HG03025 (cell line): ENCODE results near the gene SSRP1.
"Not testable (repeated sequence)": the region's sequence is repeated elsewhere in the genome, so short reads cannot be mapped to it uniquely, and the experiment has no call there.

Experiments used
- ATAC-seq: cut with Tn5 transposase; IDR thresholded peaks from one replicate; pipeline ENCODE4 v1.9.1; 2021; ENCODE audit warnings: mild to moderate bottlenecking, moderate library complexity; ENCODE audit not compliant: unreplicated experiment, low FRiP score

Gene SSRP1

GRCh38 chr11:57303990-57304579 lies 31.6 kb downstream of the SSRP1 start:
- ATAC-seq: no peak

- ATAC-seq: no peak
Observed at GRCh38 chr11:57303280-57303989, 32.3 kb downstream of the SSRP1 start.

- ATAC-seq: no peak
Observed at GRCh38 chr11:57302489-57302888, 33.2 kb downstream of the SSRP1 start.

GRCh38 chr11:57301711-57302423 lies 33.8 kb downstream of the SSRP1 start:
- ATAC-seq: no peak

GRCh38 chr11:57300785-57301184 lies 34.9 kb downstream of the SSRP1 start:
- no peak for ATAC-seq

- no peak for ATAC-seq
Observed at GRCh38 chr11:57299150-57299737, 36.4 kb downstream of the SSRP1 start.

GRCh38 chr11:57297221-57297620 lies 38.5 kb downstream of the SSRP1 start:
- ATAC-seq: no peak

GRCh38 chr11:57296205-57296604 lies 39.5 kb downstream of the SSRP1 start:
- ATAC-seq: not testable (repeated sequence)

- no peak for ATAC-seq
Observed at GRCh38 chr11:57294225-57295131, 41.2 kb downstream of the SSRP1 start.

GRCh38 chr11:57290288-57290687 lies 45.4 kb downstream of the SSRP1 start:
- ATAC-seq: no peak

- no peak for ATAC-seq
Observed at GRCh38 chr11:57288771-57289579, 46.7 kb downstream of the SSRP1 start.

GRCh38 chr11:57287884-57288283 lies 47.8 kb downstream of the SSRP1 start:
- ATAC-seq: no peak

- ATAC-seq: no peak
Observed at GRCh38 chr11:57283231-57283990, 52.3 kb downstream of the SSRP1 start.

- ATAC-seq: not testable (repeated sequence)
Observed at GRCh38 chr11:57281546-57281945, 54.1 kb downstream of the SSRP1 start.

GRCh38 chr11:57279116-57279515 lies 56.6 kb downstream of the SSRP1 start:
- ATAC-seq: no peak

- no peak for ATAC-seq
Observed at GRCh38 chr11:57278721-57279095, 57.0 kb downstream of the SSRP1 start.

GRCh38 chr11:57277845-57278720 lies 57.6 kb downstream of the SSRP1 start:
- ATAC-seq: no peak
